Astrocyte (in vitro differentiated cells and primary cell): ENCODE measurements around the gene ASF1A. TPM values are rescaled to one million over a fixed set of nuclear protein-coding genes. Genes with fewer than 3 reads are reported as not detected.

Experiments
- DNase-seq: peaks from one replicate; pipeline ENCODE4 v3.0.0-alpha.2; 2010; ENCODE audit warnings: low read depth
- FAIRE-seq: peaks from 2 replicates; lab custom pipeline; 2011; peaks lifted over from hg19 to GRCh38; lab: Jason Lieb, UNC
- H2AFZ ChIP-seq: 2 replicates; pipeline ENCODE4 v1.6.0; 2012; ENCODE audit warnings: low read depth, low read length, inconsistent platforms
- H3K27ac ChIP-seq: 2 replicates; pipeline ENCODE4 v1.5.1; 2011; ENCODE audit warnings: low read depth, low read length, inconsistent platforms
- H3K27me3 ChIP-seq: 2 replicates; pipeline ENCODE4 v1.6.0; 2011; ENCODE audit warnings: low read length, inconsistent platforms; ENCODE audit not compliant: insufficient read depth
- H3K36me3 ChIP-seq: 2 replicates; pipeline ENCODE4 v1.5.1; 2011; ENCODE audit warnings: low read length, inconsistent platforms; ENCODE audit not compliant: insufficient read depth
- H3K4me1 ChIP-seq: 2 replicates; pipeline ENCODE4 v1.5.1; 2011; ENCODE audit warnings: low read length, inconsistent platforms; ENCODE audit not compliant: insufficient read depth
- H3K4me2 ChIP-seq: 2 replicates; pipeline ENCODE4 v1.6.0; 2012; ENCODE audit warnings: low read length, inconsistent platforms
- H3K4me3 ChIP-seq: 2 replicates; pipeline ENCODE4 v1.5.1; 2011; ENCODE audit warnings: low read depth, mild to moderate bottlenecking, low read length, inconsistent platforms; ENCODE audit not compliant: insufficient read depth
- H3K79me2 ChIP-seq: 2 replicates; pipeline ENCODE4 v1.6.0; 2012; ENCODE audit warnings: mild to moderate bottlenecking, low read length, inconsistent platforms; ENCODE audit not compliant: insufficient read depth
- H3K9ac ChIP-seq: 2 replicates; pipeline ENCODE4 v1.6.0; 2012; ENCODE audit warnings: mild to moderate bottlenecking, low read length, inconsistent platforms
- H3K9me3 ChIP-seq: 2 replicates; pipeline ENCODE4 v1.5.1; 2012; ENCODE audit warnings: low read depth, mild to moderate bottlenecking, low read length, inconsistent platforms; ENCODE audit not compliant: insufficient read depth
- H4K20me1 ChIP-seq: 2 replicates; pipeline ENCODE4 v1.6.0; 2012; ENCODE audit warnings: low read length, inconsistent platforms; ENCODE audit not compliant: insufficient read depth
- H3K27ac Mint-ChIP-seq: one replicate; pipeline ENCODE4 v1.8.0; 2021; ENCODE audit warnings: mild to moderate bottlenecking, mixed read lengths; ENCODE audit not compliant: unreplicated experiment
- H3K27me3 Mint-ChIP-seq: one replicate; pipeline ENCODE4 v1.8.0; 2021; ENCODE audit warnings: low read depth, mixed read lengths; ENCODE audit not compliant: unreplicated experiment
- H3K36me3 Mint-ChIP-seq: one replicate; pipeline ENCODE4 v1.8.0; 2021; ENCODE audit warnings: low read depth, mixed read lengths; ENCODE audit not compliant: unreplicated experiment
- H3K4me1 Mint-ChIP-seq: one replicate; pipeline ENCODE4 v1.8.0; 2021; ENCODE audit warnings: low read depth, mixed read lengths; ENCODE audit not compliant: unreplicated experiment
- H3K4me3 Mint-ChIP-seq: one replicate; pipeline ENCODE4 v1.8.0; 2021; ENCODE audit warnings: mild to moderate bottlenecking, moderate library complexity, mixed read lengths; ENCODE audit not compliant: unreplicated experiment
- H3K9me3 Mint-ChIP-seq: one replicate; pipeline ENCODE4 v1.8.0; 2021; ENCODE audit warnings: mild to moderate bottlenecking, mixed read lengths; ENCODE audit not compliant: unreplicated experiment
- CTCF ChIP-seq: IDR thresholded peaks from 2 replicates; pipeline ENCODE4 v1.5.1; 2011; ENCODE audit warnings: low read depth, mild to moderate bottlenecking, inconsistent platforms, low read length, moderate library complexity; ENCODE audit not compliant: insufficient read depth
- EZH2 ChIP-seq: IDR thresholded peaks from 2 replicates; pipeline ENCODE4 v1.6.1; 2012; ENCODE audit warnings: mild to moderate bottlenecking, low read length, inconsistent platforms; ENCODE audit not compliant: insufficient read depth
- total RNA-seq: library from RNA; stranded (reverse); gene quantifications from 2 replicates; pipeline ENCODE4 v1.2.1, GENCODE V29; 2021

The ASF1A gene
- total RNA-seq, 1 donor from 2014 or later, result 35.7 TPM

- Histone ChIP-seq H3K9ac (peak overlapping the region; percentile 93), H3K4me1 (peaks cover 4% of the 10 kb centered on the region), H3K79me2 (peaks cover 15% of the 10 kb centered on the region), H3K27ac (no peak overlapping the region), H4K20me1 (peaks cover 10% of the 10 kb centered on the region), H2AFZ (no peak overlapping the region), H3K9me3 (no peaks in the 10 kb centered on the region), H3K4me3 (peak overlapping the region; percentile 96), H3K27me3 (no peaks in the 10 kb centered on the region), H3K36me3 (peaks cover 2% of the 10 kb centered on the region), H3K4me2 (peak overlapping the region; percentile 98)
- Mint-ChIP-seq H3K4me1 (peaks cover 7% of the 10 kb centered on the region), H3K27ac (no peak overlapping the region), H3K9me3 (no peaks in the 10 kb centered on the region), H3K27me3 (no peaks in the 10 kb centered on the region), H3K36me3 (no peaks in the 10 kb centered on the region), H3K4me3 (peak overlapping the region; percentile 90)
- TF ChIP-seq CTCF, result no peak
- no peak for TF ChIP-seq EZH2
- FAIRE-seq (no peak), DNase-seq (no peak)
Observed at GRCh38 chr6:118933855-118934460, 40.0 kb downstream of the ASF1A start.

- no peaks in the 10 kb centered on the region for H3K27me3 Mint-ChIP-seq
- DNase-seq, result peak; percentile 70
- peaks cover 7% of the 10 kb centered on the region for H3K4me1 Mint-ChIP-seq
- Histone ChIP-seq H3K4me2 (peak within 1 kb of the TSS; percentile 98), H2AFZ (peak within 1 kb of the TSS; percentile 94), H4K20me1 (peaks cover 10% of the 10 kb centered on the region), H3K27ac (peak within 1 kb of the TSS; percentile 66), H3K36me3 (peaks cover 2% of the 10 kb centered on the region), H3K9ac (peak within 1 kb of the TSS; percentile 93), H3K4me1 (peaks cover 4% of the 10 kb centered on the region), H3K27me3 (no peaks in the 10 kb centered on the region), H3K9me3 (no peaks in the 10 kb centered on the region), H3K79me2 (peaks cover 15% of the 10 kb centered on the region), H3K4me3 (peak within 1 kb of the TSS; percentile 96)
- TF ChIP-seq CTCF (no peak), EZH2 (no peak)
- H3K4me3 Mint-ChIP-seq, result peak within 1 kb of the TSS; percentile 92
- no peaks in the 10 kb centered on the region for H3K9me3 Mint-ChIP-seq
- H3K36me3 Mint-ChIP-seq, result peaks cover 3% of the 10 kb centered on the region
- peak within 1 kb of the TSS; percentile 93 for H3K27ac Mint-ChIP-seq
- FAIRE-seq, result no peak
Observed at GRCh38 chr6:118934461-118935330, 40.7 kb downstream of the ASF1A start, which contains the start of gene MCM9. TSS of gene MCM9 (minus strand) at chr6:118935159. CDS start at chr6:118931723, 3,436 bp downstream.
